Superior temporal gyrus (tissue), 1 donor: ENCODE data around the gene FNDC8.
"Not testable (repeated sequence)": the region's sequence is repeated elsewhere in the genome, so short reads cannot be mapped to it uniquely, and the experiment has no call there.

ENCODE experiments used
- DNase-seq: peaks from one replicate; pipeline ENCODE4 v3.0.0-alpha.2; 2016; ENCODE audit errors: extremely low spot score

Gene FNDC8

DNA sequence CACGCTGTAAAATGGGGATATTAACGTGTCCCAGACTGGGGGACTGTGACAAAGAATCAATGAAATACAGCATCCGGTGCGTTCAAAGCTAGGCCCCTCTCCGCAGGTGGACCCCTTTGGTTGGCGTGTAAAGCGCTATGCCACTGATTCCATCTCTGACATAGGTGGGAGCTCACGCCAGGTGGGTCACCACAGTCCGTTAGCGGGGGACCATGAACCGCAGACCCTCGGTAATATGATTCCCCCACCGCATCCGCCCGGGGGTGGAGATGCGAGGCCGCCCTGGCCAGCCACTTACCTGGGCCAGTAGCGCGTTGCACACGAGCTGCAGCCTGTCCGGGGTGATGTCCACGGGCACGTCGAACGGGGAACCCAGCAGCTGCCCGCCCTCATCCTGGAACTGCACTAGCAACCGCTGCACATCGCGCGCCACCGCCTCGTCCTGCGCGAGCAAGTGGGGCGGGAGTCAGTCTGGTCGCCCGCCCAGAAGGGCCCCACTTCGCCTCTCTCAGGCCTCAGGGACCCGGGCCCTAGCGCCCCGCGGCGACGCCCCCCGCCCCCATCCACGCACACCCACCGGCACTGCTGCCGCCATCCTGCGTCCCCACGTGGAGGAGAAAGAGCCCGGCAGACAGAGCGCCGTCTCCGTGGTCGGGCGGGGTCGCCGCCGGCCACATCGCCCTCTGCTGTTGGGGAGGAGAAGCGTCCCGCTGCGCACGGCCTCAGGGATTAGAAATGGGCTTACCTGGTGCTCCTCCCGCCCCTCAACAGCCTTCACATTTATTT is 20.5 kb downstream of the FNDC8 start, which contains the start of gene NLE1:
Gene NLE1, minus strand, starts transcription at position 623 of the 786 bp plus-strand sequence. Its CDS starts 28 bp downstream, at position 595.
- DNase-seq, result peak; percentile 71

DNA sequence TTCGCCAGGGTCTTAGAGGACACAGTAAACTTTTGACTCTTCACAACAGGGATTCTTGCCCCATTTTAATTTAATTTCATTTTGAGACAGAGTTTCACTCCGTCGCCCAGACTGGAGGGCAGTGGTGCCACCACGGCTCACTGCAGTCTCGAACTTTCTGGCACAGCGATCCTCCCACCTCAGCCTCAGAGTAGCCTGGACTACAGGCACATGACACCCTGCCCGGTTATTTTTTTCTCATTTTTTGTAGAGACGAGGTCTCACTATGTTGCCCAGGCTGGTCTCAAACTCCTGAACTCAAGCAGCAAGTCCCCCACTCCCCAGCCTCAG is 21.0 kb downstream of the FNDC8 start:
- DNase-seq, result no peak

DNA sequence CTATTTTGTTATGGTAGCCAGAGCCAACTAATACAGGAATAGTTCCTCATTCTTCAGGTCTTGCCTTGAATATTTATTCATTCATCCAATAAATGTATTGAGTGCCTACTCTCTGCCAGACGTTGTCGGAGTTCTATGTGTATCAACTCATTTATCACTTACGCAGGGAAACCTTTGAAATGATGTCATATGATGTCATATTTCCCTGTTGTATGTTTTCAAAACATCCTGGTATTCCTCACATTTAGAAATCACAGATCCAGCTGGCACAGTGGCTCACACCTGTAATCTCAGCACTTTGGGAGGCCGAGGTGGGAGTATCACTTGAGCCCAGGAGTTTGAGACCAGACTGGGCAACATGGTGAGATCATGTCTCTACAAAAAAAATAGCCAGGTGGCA is 23.4 kb downstream of the FNDC8 start:
- no peak for DNase-seq

DNA sequence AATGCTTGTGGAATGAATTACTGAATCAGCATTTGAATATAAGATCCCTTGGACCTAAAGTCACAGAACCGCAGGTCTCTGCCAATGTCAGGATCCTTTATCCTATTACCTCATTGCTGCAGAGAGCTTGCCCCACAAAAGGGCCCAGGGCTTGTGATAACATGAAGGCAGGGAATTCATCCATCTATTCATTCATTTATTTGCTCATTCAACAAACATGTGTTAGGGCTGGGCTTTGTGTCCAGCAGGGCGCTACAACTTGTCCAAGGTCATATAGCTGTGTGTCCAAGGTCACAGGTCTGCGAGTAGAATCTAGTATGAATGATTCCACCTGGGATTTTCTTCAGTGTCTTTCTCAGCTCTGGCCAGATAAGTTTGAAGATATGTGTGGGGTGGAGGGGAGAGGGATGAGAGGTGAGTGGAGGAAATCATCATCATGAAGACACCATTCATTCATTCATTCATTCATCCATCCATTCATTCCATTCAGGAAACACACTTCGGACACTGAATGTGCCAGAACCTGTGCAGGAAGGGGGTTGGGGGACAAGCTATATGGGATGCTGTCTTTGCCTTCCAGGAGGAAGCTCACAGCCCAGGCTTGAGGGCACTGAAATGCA is 24.9 kb downstream of the FNDC8 start:
- no peak for DNase-seq

DNA sequence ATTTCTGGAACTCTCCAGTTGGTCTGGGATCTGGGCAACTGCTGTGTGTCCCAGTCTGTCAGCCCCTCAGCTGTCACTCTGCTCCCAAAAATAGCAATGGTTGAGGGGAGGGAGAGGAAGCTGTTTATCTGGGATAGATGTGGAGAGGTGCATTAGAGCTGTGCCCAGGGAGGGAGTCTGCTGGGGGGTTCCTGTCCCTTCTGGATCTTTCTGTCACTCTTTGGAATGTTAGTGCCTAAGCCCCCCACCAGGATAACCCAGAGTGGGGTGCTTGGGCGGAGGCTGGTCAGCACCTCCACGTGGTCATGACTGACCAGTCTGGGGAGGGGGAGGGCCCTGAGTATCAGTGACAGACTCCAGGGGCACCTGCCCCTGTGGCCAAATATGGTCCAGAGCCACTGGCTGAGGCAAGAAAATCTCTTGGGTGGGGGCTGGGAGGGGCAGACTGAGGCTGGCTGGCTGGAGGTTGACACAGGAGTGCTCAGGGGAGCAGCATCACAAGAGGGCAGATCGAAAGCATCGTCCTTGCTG is 26.0 kb downstream of the FNDC8 start, which contains the start of gene UNC45B:
Gene UNC45B, plus strand, starts transcription at position 443 of the 531 bp plus-strand sequence. CDS start 447 bp downstream, outside the sequence.
- DNase-seq, result no peak

DNA sequence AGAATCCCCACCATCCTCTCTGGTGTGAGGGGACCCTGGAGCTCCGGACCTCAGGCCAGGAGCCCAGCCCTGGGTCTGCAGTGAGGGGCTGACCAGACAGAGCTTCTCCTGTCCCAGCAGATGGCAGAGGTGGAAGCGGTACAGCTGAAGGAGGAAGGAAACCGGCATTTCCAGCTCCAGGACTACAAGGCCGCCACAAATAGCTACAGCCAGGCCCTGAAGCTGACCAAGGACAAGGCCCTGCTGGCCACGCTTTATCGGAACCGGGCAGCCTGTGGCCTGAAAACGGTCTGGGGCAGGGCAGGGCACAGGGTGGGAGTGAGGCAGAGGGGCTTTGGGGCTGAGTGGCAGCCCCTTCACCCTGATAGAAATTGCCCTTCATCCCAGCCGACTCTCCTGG is 26.7 kb downstream of the FNDC8 start:
- DNase-seq, result no peak

DNA sequence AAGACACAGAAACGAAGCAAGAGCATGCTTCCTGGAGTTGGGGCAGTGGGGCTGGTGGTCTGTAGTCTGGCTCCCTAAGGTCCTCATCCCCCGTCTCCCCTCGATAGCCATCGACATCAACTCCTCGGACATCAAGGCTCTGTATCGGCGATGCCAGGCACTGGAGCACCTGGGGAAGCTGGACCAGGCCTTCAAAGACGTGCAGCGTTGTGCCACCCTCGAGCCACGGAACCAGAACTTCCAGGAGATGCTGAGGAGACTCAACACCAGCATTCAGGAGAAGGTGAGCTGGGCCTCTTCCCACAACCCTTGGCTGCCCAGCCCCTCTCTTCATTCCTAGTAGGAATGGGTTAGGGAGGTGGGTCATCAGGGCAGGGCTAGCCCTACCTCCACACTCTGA is 28.5 kb downstream of the FNDC8 start:
- DNase-seq, result no peak

DNA sequence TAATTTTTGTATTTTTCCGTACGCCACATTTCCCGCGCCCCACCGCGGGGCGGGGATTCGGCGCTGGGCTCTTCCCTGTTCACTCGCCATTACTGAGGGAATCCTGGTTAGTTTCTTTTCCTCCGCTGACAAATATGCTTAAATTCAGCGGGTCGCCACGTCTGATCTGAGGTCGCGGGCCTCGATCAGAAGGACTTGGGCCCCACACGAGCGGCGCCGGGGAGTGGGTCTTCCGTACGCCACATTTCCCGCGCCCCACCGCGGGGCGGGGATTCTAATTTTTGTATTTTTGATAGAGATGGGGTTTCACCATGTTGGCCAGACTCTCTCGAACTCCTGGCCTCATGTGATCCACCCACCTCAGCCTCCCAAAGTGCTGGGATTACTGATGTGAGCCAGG is 29.7 kb downstream of the FNDC8 start:
- not testable (repeated sequence) for DNase-seq

DNA sequence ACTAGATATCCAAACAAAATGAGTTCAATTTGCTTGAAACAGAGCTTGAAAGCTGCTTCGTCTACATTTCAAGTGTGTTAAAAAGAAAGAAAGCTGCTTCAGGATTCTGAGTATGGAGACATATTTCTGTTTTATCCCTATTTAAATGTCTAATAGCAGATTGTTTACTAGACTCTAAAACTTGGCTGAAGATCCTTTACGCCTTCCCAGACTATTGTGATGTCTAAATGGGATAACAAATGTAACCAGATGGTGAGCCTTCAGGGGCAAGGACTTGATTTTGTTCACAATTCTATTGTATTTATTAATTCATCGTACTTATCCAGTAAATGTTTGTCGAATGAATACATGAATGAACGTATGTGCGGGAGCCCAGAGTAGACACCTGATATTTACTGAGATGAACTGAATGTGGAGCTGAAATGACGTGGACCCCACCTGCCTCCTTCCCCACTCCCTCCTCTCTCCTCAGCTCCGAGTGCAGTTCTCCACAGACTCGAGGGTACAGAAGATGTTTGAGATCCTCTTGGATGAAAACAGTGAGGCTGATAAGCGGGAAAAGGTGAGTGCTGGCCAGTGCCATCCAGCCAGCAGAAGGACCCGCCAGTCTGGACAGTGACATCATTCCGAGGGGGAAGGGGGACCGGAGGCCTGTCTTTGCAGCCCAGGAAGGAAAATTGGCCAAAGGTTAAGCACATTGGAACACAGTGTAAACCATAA is 31.2 kb downstream of the FNDC8 start:
- DNase-seq, result no peak

DNA sequence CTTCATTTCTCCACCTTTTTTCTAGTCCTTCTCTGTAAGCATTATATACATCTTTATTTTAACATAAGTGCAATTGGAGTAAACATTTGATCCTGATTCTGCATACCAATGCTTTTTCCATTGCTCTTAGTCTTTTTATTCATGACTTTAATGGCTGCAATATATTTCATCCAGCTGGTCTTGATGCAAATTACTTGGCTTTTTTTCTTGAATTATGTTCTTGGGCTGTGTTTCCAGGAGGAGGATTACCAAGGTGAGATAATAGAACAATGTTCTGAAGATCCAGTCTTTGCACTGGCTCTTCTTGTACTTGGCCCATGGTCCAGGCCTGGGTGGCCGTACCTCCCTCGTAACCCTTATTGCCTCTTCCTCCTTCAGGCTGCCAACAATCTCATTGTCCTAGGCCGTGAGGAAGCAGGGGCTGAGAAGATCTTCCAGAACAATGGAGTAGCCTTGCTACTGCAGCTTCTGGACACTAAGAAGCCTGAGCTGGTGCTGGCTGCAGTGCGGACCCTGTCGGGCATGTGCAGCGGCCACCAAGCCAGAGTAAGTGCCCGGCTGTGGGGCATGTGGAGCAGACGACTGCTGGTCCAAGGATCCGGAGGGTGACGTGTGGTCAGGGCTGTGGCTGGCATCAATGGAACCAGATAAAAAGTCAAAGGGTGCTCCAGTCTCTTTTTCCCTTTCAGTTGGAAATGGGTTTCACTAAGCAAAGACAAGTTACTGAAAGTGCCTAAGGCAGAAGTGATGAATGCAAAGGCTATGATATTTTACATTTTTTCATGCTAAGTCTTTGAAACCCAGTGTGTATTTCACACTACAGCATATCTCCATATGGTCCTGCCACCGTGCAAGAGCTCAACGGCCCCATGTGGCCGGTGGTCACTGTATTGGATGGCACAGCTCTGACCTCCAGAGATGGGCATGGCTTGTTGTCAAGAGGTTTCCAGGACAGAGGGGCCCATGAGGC is 33.1 kb downstream of the FNDC8 start:
- no peak for DNase-seq

DNA sequence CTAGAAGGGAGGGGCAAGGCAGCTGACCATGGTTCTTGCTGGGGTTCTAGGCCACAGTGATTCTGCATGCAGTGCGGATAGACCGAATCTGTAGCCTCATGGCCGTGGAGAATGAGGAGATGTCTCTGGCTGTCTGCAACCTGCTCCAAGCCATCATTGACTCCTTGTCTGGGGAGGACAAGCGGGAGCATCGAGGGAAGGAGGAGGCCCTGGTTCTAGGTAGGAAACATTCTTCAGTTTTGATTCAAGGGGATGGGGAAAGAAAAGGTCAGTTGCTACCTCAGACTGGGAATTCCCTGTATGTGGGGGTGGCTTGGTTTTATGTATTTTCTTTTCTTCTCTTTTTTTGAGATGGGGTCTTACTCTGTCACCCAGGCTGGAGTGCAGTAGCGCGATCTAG is 33.8 kb downstream of the FNDC8 start:
- DNase-seq, result no peak

DNA sequence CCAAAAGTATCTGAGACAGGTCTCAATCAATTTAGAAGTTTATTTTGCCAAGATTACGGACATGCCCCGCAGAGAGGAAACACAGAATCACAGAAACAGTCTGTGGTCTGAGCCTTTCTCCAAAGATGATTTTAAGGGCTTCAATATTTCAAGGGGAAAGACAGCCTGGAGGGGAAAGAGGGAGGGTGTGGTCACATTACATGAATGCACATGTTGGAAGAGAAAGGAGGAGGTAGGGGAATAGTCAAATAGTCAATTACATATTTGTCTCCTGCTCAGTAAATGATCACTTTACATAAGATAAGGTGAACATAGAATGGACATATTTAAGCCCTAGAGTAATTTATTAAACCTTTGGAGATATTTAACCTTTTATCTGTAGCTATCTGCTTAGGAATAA is 38.5 kb downstream of the FNDC8 start:
- no peak for DNase-seq

DNA sequence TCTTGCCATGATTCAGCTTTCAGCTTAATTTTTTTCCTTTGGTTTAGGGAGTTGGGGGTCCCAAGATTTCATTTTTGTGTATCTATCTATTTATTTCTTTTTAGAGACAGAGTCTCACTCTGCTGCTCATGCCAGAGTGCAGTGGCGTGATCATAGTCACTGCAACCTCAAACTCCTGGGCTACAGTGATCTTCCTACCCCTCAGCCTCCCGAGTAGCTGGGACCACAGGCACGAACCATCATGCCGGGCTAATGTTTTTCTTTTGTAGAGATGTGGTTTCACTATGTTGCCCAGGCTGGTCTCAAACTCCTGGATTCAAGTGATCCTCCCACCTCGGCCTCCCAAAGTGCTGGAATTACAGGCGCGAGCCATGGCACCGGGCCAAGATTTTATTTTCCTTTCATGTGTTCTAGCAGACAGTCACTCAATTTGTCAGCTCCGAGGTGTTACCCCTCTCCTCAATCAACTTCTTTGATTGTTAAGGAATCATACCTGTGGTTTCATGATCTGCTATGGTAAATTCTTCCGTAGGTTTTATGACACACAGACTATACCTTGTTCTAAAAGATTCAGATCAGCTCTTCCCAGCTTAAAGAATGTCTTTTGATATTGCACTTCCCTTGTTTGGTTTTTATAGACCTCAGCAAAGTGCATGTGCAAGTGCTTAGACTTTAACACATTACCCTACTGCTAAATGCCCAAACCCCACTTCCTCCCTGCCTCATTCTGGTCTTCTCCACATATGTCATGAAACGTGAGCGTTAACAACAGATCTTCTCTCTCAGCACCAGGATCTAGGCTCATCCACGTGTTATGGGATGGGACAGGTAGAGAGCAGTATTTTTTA is 39.2 kb downstream of the FNDC8 start:
- no peak for DNase-seq

DNA sequence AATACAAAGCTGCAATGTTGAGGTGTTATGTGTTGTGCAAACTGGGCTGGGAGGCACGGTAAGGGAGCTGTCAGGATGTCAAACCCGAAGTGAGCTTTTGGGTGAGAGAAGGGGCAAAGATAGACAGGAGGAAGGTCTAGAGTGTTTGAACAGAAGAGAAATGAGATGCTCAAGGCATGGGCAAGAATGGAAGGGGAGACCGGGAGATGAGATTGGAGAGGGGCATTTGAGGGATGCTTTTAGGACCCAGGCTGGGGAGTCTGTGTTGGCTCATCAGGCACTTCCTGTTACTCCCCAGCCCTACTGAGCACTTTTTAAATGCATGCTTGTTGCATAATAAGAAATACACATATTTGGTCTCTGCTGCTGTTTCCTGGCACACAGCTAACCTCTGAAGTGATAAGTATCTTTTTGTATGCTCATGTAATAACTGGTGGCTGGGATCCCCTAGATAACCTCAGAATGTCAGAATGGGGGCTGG is 39.9 kb downstream of the FNDC8 start:
- DNase-seq, result no peak

DNA sequence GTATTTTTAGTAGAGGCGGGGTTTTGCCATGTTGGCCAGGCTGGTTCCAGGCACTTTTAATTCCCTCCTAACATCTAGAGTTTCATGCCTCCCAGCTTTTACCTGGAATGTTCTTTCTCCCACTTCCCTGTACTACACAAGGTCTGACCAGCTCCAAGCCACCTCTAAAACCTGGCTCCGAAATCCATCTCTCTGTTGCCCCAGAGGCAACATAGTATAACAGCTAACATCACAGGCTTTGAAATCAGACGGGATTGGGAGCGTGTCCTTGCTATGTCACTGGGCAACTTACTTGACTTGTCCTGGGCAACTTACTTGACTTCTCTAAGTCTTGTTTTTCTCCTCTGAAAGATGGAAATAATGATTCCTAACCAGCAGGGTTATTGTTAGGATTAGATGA is 41.3 kb downstream of the FNDC8 start:
- DNase-seq, result no peak

DNA sequence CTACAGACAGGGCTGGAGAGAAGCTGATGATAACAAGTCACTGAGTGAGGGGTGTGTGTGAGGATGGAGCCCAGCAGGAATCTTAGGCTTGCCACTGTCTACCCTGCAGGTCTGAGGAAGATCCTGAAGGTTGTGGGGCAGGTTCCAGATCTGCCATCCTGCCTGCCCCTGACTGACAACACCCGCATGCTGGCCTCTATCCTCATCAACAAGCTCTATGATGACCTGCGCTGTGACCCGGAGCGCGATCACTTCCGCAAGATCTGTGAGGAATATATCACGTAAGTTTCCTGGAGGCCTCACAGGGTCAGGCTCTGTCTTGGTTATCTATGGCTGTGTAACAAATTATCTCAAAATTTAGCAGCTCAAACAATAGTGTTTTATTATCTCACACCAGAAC is 42.5 kb downstream of the FNDC8 start:
- DNase-seq, result no peak

DNA sequence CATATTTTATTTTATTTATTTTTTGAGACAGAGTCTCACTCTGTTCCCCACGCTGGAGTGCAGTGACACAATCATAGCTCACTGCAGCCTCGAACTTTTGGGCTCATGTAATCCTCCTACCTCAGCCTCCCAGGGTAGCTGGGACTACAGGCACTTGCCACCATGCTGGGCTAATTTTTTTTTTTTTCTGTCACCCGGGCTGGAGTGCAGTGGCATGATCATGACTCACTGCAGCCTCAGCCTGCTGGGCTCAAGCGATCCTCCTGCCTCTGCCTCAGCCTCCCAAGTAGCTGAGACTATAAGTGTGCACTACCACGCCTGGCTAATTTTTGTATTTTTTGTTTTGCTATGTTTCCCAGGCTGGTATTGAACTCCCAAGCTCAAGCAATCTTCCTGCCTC is 43.3 kb downstream of the FNDC8 start:
- DNase-seq, result no peak

DNA sequence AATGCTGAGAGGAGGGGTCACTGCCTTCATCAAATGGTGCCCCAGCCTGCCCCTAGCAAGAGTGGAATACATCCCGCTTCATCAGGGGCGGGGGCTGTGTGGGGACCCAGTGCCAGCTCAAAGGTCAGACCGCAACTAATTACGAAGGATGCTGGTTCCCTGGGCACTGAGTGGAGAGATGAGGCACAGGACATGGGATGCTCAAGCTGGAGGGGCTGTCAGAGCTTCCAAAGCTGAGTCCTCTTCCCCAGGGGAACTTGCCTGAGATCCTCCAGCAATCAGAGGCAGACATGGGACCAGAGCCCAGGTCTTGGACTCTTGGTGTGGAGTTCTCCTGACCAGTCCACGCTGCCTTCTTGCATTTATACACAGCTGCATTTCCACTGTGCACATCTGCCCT is 45.1 kb downstream of the FNDC8 start:
- no peak for DNase-seq

DNA sequence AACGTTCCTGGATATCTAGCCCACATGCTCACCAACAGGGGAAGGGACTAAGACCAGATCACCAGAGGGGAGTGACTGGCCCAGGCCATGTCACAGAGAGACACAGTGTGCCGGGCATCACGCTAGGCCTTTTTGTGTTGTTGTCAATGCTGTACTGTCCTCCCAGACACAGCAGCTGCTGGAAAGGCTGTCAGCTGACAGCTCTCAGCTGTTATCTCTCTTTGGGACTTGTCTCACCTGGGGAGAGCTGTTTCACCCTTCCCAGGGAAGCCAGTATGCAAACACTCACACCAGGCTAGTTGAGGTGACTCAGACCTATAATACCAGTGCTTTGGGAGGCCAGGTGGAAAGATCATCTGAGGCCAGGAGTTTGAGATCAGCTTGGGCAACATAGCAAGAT is 45.6 kb downstream of the FNDC8 start:
- peak; percentile 69 for DNase-seq

DNA sequence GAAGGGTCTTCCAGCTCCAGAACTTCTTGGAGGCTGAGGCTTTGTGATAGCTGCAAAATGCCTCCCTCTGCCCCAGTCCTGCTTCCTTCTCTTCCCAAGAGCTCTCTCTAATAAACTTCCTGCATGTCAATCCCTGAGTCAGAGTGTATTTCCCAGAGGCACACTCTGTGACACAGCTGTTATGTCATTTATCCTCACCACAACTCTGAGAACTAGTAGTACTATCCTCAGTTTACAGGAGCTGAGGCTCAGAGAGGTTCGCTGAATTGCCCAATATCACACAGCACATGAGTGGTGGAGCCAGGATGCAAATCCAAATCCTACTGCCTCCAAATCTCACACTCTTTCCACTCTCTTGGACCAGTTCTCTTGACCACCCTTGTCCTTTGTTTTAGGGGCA is 46.3 kb downstream of the FNDC8 start:
- no peak for DNase-seq
